A673 (cell line): ENCODE data around the gene TNS3.

Experiments used
- EZH2 ChIP-seq: fragments of 200-600 bp; sonication (generic); IDR thresholded peaks from 2 replicates; pipeline ENCODE4 v1.6.1; 2017; ENCODE audit warnings: borderline replicate concordance, low read depth, mild to moderate bottlenecking, mixed read lengths, antibody characterized with exemption, low read length; ENCODE audit not compliant: poor library complexity, severe bottlenecking
- TF ChIP-seq, protein P1 (sequence below): fragments of 300-800, 200-600 bp; sonication (generic); conservative IDR thresholded peaks from 2 replicates; pipeline ENCODE4 v1.5.1; 2017; ENCODE audit warnings: low read depth, mild to moderate bottlenecking, antibody characterized with exemption, low read length, moderate library complexity, mixed read lengths

- TF ChIP-seq, protein P1, sequence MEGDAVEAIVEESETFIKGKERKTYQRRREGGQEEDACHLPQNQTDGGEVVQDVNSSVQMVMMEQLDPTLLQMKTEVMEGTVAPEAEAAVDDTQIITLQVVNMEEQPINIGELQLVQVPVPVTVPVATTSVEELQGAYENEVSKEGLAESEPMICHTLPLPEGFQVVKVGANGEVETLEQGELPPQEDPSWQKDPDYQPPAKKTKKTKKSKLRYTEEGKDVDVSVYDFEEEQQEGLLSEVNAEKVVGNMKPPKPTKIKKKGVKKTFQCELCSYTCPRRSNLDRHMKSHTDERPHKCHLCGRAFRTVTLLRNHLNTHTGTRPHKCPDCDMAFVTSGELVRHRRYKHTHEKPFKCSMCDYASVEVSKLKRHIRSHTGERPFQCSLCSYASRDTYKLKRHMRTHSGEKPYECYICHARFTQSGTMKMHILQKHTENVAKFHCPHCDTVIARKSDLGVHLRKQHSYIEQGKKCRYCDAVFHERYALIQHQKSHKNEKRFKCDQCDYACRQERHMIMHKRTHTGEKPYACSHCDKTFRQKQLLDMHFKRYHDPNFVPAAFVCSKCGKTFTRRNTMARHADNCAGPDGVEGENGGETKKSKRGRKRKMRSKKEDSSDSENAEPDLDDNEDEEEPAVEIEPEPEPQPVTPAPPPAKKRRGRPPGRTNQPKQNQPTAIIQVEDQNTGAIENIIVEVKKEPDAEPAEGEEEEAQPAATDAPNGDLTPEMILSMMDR: no peak
- no peak for TF ChIP-seq EZH2
Observed at GRCh38 chr7:47516386-47516785, 65.5 kb downstream of the TNS3 start.
